ENCODE results near the gene PIP4K2C.
"Not testable (repeated sequence)": the region's sequence is repeated elsewhere in the genome, so short reads cannot be mapped to it uniquely, and the experiment has no call there.

The PIP4K2C gene

GRCh38 chr12:57641699-57642442 lies 50.9 kb downstream of the PIP4K2C start:
- DNase-seq: no peak

DNA sequence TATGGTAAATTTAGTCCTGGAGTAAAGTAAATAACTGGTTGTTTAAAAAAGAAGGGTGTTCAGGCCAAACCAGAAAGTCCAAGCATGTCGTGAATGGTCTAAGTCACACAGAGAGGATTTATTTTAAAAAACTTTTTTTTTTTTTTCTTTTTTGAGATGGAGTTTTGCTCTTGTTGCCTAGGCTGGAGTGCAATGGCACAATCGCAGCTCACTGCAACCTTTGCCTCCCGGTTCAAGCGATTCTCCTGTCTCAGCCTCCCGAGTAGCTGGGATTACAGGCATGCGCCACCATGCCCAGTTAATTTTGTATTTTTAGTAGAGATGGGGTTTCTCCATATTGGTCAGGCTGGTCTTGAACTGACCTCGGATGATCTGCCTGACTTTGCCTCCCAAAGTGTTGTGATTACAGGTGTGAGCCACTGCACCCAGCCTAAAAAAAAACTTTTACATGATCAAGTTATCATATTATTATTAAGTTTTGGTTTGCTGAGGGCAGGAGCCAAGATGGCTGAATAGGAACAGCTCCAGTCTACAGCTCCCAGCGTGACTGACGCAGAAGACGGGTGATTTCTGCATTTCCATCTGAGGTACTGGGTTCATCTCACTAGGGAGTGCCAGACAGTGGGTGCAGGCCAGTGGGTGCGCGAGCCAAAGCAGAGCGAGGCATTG lies 55.1 kb downstream of the PIP4K2C start:
- not testable (repeated sequence) for DNase-seq

DNA sequence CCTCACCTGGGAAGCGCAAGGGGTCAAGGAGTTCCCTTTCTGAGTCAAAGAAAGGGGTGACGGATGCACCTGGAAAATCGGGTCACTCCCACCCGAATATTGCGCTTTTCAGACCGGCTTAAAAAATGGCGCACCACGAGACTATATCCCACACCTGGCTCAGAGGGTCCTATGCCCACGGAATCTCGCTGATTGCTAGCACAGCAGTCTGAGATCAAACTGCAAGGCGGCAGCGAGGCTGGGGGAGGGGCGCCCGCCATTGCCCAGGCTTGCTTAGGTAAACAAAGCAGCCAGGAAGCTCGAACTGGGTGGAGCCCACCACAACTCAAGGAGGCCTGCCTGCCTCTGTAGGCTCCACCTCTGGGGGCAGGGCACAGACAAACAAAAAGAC lies 55.7 kb downstream of the PIP4K2C start:
- not testable (repeated sequence) for DNase-seq

Measured in activated CD8-positive, alpha-beta memory T cell treated with anti-CD3 and anti-CD28 coated beads, Interleukin-2, amount 50 U/mL, for 4 hours (primary cell).